K562 (cell line): ENCODE results near the gene LRRC7. TPM values are rescaled to one million over a fixed set of nuclear protein-coding genes. Genes with fewer than 3 reads are reported as not detected.

ENCODE experiments used
- ATAC-seq: fragments of 200-7000 bp; cut with Tn5 transposase; 3 replicates; pipeline ENCODE4 v1.9.1; 2020; ENCODE audit warnings: moderate library complexity
- BruUV-seq: library from RNA; stranded (reverse); fragments of 400-500 nt; replicated peaks from 2 replicates; lab custom pipeline; 2021; lab: Mats Ljungman, UMichigan
- CTCF ChIA-PET: fragments of 300-600 bp; formaldehyde crosslinking; extraction: SDS; loops from one replicate; lab custom pipeline; 2021; ENCODE audit warnings: low intra/inter-chr PET ratio; lab: Yijun Ruan, JAX
- POLR2A ChIA-PET: fragments of 300-600, 350-650 bp; sonication (Branson Sonifier 250); formaldehyde crosslinking; extraction: SDS; loops from one replicate; lab custom pipeline; 2021; ENCODE audit warnings: antibody characterized with exemption, inconsistent platforms; lab: Yijun Ruan, JAX
- DNase-seq, 4 experiments: peaks; one replicate each; pipeline versions ENCODE4 v3.0.0 to v3.0.0-alpha.2; 2011 to 2018; ENCODE audit warnings: low spot score in 3 of 4, mixed read lengths in 3 of 4; ENCODE audit errors: extremely low read depth in 1 of 4
- FAIRE-seq: peaks from 2 replicates; lab custom pipeline; 2011; peaks lifted over from hg19 to GRCh38; lab: Jason Lieb, UNC
- H2AFZ ChIP-seq: 2 replicates; pipeline ENCODE4 v1.6.0; 2011; ENCODE audit warnings: low read depth, low read length, control low read depth, inconsistent platforms
- H3K27ac ChIP-seq: fragments of 200-600 bp; 3 replicates; pipeline ENCODE4 v1.8.0; 2011; ENCODE audit warnings: low read depth, mild to moderate bottlenecking, control low read depth, inconsistent platforms, low read length, moderate library complexity, mixed read lengths; ENCODE audit errors: extremely low read depth
- H3K27me3 ChIP-seq, 2 experiments: fragments of 300-600 bp in 1 of 2; 2 replicates in 1 of 2; 3 replicates in 1 of 2; pipeline versions ENCODE4 v1.6.0 to v1.8.0; 2011; ENCODE audit warnings: inconsistent platforms in 2 of 2, low read length in 2 of 2, mild to moderate bottlenecking in 1 of 2, mixed read lengths in 1 of 2, moderate library complexity in 1 of 2; ENCODE audit not compliant: control insufficient read depth in 2 of 2, insufficient read depth in 2 of 2
- H3K36me3 ChIP-seq: fragments of 300-600 bp; 3 replicates; pipeline ENCODE4 v1.8.0; 2011; ENCODE audit warnings: mild to moderate bottlenecking, low read length, inconsistent platforms; ENCODE audit not compliant: control insufficient read depth, insufficient read depth
- H3K4me1 ChIP-seq, 2 experiments: fragments of 200-600 bp in 1 of 2; replicated peaks in 1 of 2; 2 replicates in 1 of 2; 3 replicates in 1 of 2; pipeline versions ENCODE4 v1.5.1 to v1.8.0; 2011; ENCODE audit warnings: inconsistent platforms in 2 of 2, low read length in 2 of 2, mild to moderate bottlenecking in 1 of 2, mixed read lengths in 1 of 2, moderate library complexity in 1 of 2; ENCODE audit not compliant: control insufficient read depth in 2 of 2, insufficient read depth in 2 of 2
- H3K4me2 ChIP-seq: 2 replicates; pipeline ENCODE4 v1.6.1; 2011; ENCODE audit warnings: low read length, control low read depth, inconsistent platforms, mixed read lengths; ENCODE audit not compliant: insufficient read depth
- H3K4me3 ChIP-seq: fragments of 200-600 bp; sonication (generic), shearing (Covaris generic); 2 replicates; pipeline ENCODE4 v1.5.1; 2016; ENCODE audit warnings: control low read depth, inconsistent platforms
- H3K79me2 ChIP-seq: fragments of 200-600 bp; 3 replicates; pipeline ENCODE4 v1.8.0; 2011; ENCODE audit warnings: low read length, inconsistent platforms; ENCODE audit not compliant: control insufficient read depth, insufficient read depth
- H3K9ac ChIP-seq, 2 experiments: 2 replicates each; pipeline versions ENCODE4 v1.6.0 to v1.6.1; 2011; ENCODE audit warnings: low read depth in 2 of 2, low read length in 2 of 2, control low read depth in 1 of 2, inconsistent platforms in 1 of 2, mild to moderate bottlenecking in 1 of 2, mixed read lengths in 1 of 2; ENCODE audit not compliant: insufficient read depth in 1 of 2
- H3K9me1 ChIP-seq: one replicate; pipeline ENCODE4 v1.6.0; 2011; ENCODE audit warnings: inconsistent platforms, mild to moderate bottlenecking, low read length, moderate library complexity; ENCODE audit not compliant: control insufficient read depth, insufficient read depth
- H3K9me3 ChIP-seq: replicated peaks from 2 replicates; pipeline ENCODE4 v1.5.1; 2011; ENCODE audit warnings: low read depth, low read length, inconsistent platforms; ENCODE audit not compliant: control insufficient read depth, insufficient read depth
- H4K20me1 ChIP-seq: replicated peaks from 2 replicates; pipeline ENCODE4 v1.6.1; 2011; ENCODE audit warnings: low read length, inconsistent platforms, mixed read lengths; ENCODE audit not compliant: control insufficient read depth, insufficient read depth
- EGR1 ChIP-seq: fragments of 450-650 bp; conservative IDR thresholded peaks from 2 replicates; pipeline ENCODE4 v1.6.1; 2017; ENCODE audit warnings: mild to moderate bottlenecking
- EHMT2 ChIP-seq: fragments of 450-650 bp; IDR thresholded peaks from 2 replicates; pipeline ENCODE4 v1.6.1; 2018; ENCODE audit warnings: antibody characterized with exemption
- EZH2 ChIP-seq: IDR thresholded peaks from 2 replicates; pipeline ENCODE4 v1.6.1; 2012; ENCODE audit warnings: low read depth, mild to moderate bottlenecking, inconsistent platforms, low read length, borderline replicate concordance
- GTF3C2 ChIP-seq: IDR thresholded peaks from 3 replicates; pipeline ENCODE4 v1.6.1; 2011; ENCODE audit warnings: borderline replicate concordance, mild to moderate bottlenecking, moderate library complexity; ENCODE audit not compliant: insufficient read length; ENCODE audit errors: extremely low read depth
- HDAC2 ChIP-seq: fragments of 450-650 bp; IDR thresholded peaks from 2 replicates; pipeline ENCODE4 v1.6.1; 2016; ENCODE audit warnings: mild to moderate bottlenecking
- HMG20A ChIP-seq: fragments of 450-650 bp; formaldehyde crosslinking; conservative IDR thresholded peaks from 2 replicates; pipeline ENCODE4 v1.4.0; 2020; ENCODE audit warnings: mild to moderate bottlenecking, mixed read lengths
- KLF1 ChIP-seq: fragments of 450-650 bp; IDR thresholded peaks from 2 replicates; pipeline ENCODE4 v1.6.1; 2016; ENCODE audit warnings: missing genetic modification characterization, missing compliant biosample characterization
- MTA2 ChIP-seq: fragments of 450-650 bp; IDR thresholded peaks from 2 replicates; pipeline ENCODE4 v1.6.1; 2016; ENCODE audit warnings: low read depth
- RBM39 ChIP-seq: fragments of 200-400 bp; formaldehyde crosslinking; optimal IDR thresholded peaks from 2 replicates; pipeline ENCODE3; 2018; ENCODE audit warnings: low read depth, low read length
- SMAD2 ChIP-seq: fragments of 150-350 bp; IDR thresholded peaks from 2 replicates; pipeline ENCODE4 v1.6.1; 2014; ENCODE audit warnings: low read depth, mild to moderate bottlenecking, low read length
- SNRNP70 ChIP-seq: fragments of 200-400 bp; formaldehyde crosslinking; optimal IDR thresholded peaks from 2 replicates; pipeline ENCODE3; 2017; ENCODE audit warnings: low read depth, low read length
- SRSF3 ChIP-seq: fragments of 200-400 bp; formaldehyde crosslinking; IDR thresholded peaks from 2 replicates; pipeline ENCODE4 v1.6.1; 2016; ENCODE audit warnings: mild to moderate bottlenecking, low read length, moderate library complexity; ENCODE audit not compliant: insufficient read depth
- TAF9B ChIP-seq: fragments of 450-650 bp; IDR thresholded peaks from 2 replicates; pipeline ENCODE4 v1.6.1; 2018; ENCODE audit warnings: mild to moderate bottlenecking; ENCODE audit not compliant: partially characterized antibody
- THRB ChIP-seq: fragments of 450-650 bp; formaldehyde crosslinking; conservative IDR thresholded peaks from 2 replicates; pipeline ENCODE4 v1.4.0; 2022; ENCODE audit warnings: mild to moderate bottlenecking, missing genetic modification characterization
- TSHZ1 ChIP-seq: fragments of 250-450 bp; sonication (Bioruptor Pico); IDR thresholded peaks from 2 replicates; pipeline ENCODE4 v1.4.0; 2020; ENCODE audit warnings: mild to moderate bottlenecking, moderate library complexity
- ZNF695 ChIP-seq: fragments of 450-650 bp; formaldehyde crosslinking; IDR thresholded peaks from 2 replicates; pipeline ENCODE4 v1.4.0; 2020; ENCODE audit warnings: mild to moderate bottlenecking, moderate library complexity
- ZZZ3 ChIP-seq: fragments of 450-650 bp; IDR thresholded peaks from 2 replicates; pipeline ENCODE4 v1.6.1; 2016; ENCODE audit warnings: antibody characterized with exemption, mild to moderate bottlenecking, moderate library complexity
- WGBS: fragments of 100-300 bp; shearing (Covaris generic); methylation state at CpG from one replicate; pipeline ENCODE4 v1.1.6; 2016; ENCODE audit warnings: low coverage, mixed read lengths; ENCODE audit not compliant: insufficient coverage; ENCODE audit errors: missing lambda C conversion rate; 5-methylcytosine and 5-hydroxymethylcytosine counted together
- in situ Hi-C: fragments of 300-500 bp; cut with MboI; formaldehyde crosslinking; loops from 4 replicates; pipeline ENCODE4 v1.15.0; 2018; ENCODE audit warnings: inconsistent platforms, mixed read lengths
- intact Hi-C: fragments of 100-400 bp; cut with micrococcal nuclease; formaldehyde crosslinking; loops from 2 replicates; pipeline ENCODE4 v1.14.2; 2022
- polyA plus RNA-seq, 8 experiments: library from polyadenylated mRNA; depleted of rRNA in 4 of 8; stranded (reverse) in 5 of 8; unstranded in 3 of 8; fragments of >200 nt; fragmentation: Nextera tagmentation in 2 of 8; fragmentation: Illumina TruSeq in 1 of 8; extraction: Ambion mirVana in 2 of 8; extraction: Trizol in 1 of 8; gene quantifications; 2 replicates each; pipeline versions ENCODE4 v1.2.1 to v1.2.3, GENCODE V29; 2011 to 2014; ENCODE audit warnings: inconsistent platforms in 1 of 8, missing spikeins in 1 of 8
- total RNA-seq, 7 experiments: library from RNA; depleted of rRNA in 6 of 7; stranded (reverse); fragments of >200 nt in 6 of 7; fragmentation: Illumina TruSeq in 2 of 7; extraction: Trizol in 2 of 7; gene quantifications; 2 replicates each; pipeline versions ENCODE4 v1.2.1 to v1.2.3, GENCODE V29; 2011 to 2021; ENCODE audit warnings: low replicate concordance in 1 of 7

Gene LRRC7
- total and polyA plus RNA-seq, 9 of the 15 experiments (the other 6 are each of a cell fraction or from before 2014, with no cell fraction given) = 0.09 to 0.94 (median 0.49) TPM

- H2AFZ ChIP-seq = no peak overlapping the region
- H3K4me3 ChIP-seq = no peak overlapping the region
- H3K36me3 ChIP-seq = no peaks in the 10 kb centered on the region
- BruUV-seq = no TSS peak
- intact Hi-C loops (loop anchor here (5.0 to 10.0 kb wide), 2 partner anchors 434 to 1622 kb away; no protein-coding TSS in a partner anchor), in situ Hi-C loops (loop anchor here (25.0 kb wide), 2 partner anchors 1277 to 1627 kb away; no protein-coding TSS in a partner anchor)
- no peaks in the 10 kb centered on the region for H3K79me2 ChIP-seq
- no peaks in the 10 kb centered on the region for H3K9me3 ChIP-seq
- no peak overlapping the region for H3K9ac ChIP-seq
- no peak overlapping the region for H3K4me2 ChIP-seq
- ChIA-PET CTCF (no interaction called here), POLR2A (no interaction called here)
- WGBS = 0% methylated on average over 1 of the region's 1 CpG
- H4K20me1 ChIP-seq = no peaks in the 10 kb centered on the region
- H3K27ac ChIP-seq = no peak overlapping the region
- H3K27me3 ChIP-seq = no peaks in the 10 kb centered on the region
- no peaks in the 10 kb centered on the region for H3K9me1 ChIP-seq
- DNase-seq = no peak
- no peak for FAIRE-seq
- ATAC-seq = no peak
- H3K4me1 ChIP-seq = no peaks in the 10 kb centered on the region
- no peak for TF ChIP-seq KLF1 (tag)
- no peak for TF ChIP-seq EZH2
- no peak for TF ChIP-seq ZNF695 (CRISPR knock-in tag)
- TF ChIP-seq HDAC2 = no peak
- TF ChIP-seq SRSF3 = no peak
- TF ChIP-seq SMAD2 = no peak
- no peak for TF ChIP-seq EHMT2
- no peak for TF ChIP-seq TAF9B
- no peak for TF ChIP-seq ZZZ3
- no peak for TF ChIP-seq EGR1
- no peak for TF ChIP-seq TSHZ1 (CRISPR knock-in tag)
- TF ChIP-seq RBM39 = no peak
- no peak for TF ChIP-seq MTA2
- TF ChIP-seq SNRNP70 = no peak
- TF ChIP-seq GTF3C2 = no peak
- TF ChIP-seq THRB = no peak
- no peak for TF ChIP-seq HMG20A
These were observed 171.5 kb downstream of the LRRC7 start for GRCh38 chr1:69739251-69739605.
